Measurements from ENCODE around the gene KCNQ2. TPM values are rescaled to one million over a fixed set of nuclear protein-coding genes. Genes with fewer than 3 reads are reported as not detected.

KCNQ2 gene
- total RNA-seq, 4 donors from 2014 or later: 0.76 TPM; not detected in 3

- Histone ChIP-seq H3K4me3 (no peak overlapping the region), H3K27ac (no peak overlapping the region), H3K4me1 (peaks cover 6% of the 10 kb centered on the region), H3K27me3 (peaks cover 60% of the 10 kb centered on the region), H3K9me3 (no peaks in the 10 kb centered on the region), H3K36me3 (no peaks in the 10 kb centered on the region)
- DNase-seq (ENCODE audit: low spot score in 2 of 2): no peak
- WGBS: 89% methylated on average over 15 of the region's 17 CpGs
- no peak for TF ChIP-seq POLR2AphosphoS5 (IDR thresholded peaks at IDR 0.05)
- TF ChIP-seq POLR2A (IDR thresholded peaks at IDR 0.05): no peak
- no peak for TF ChIP-seq CTCF (IDR thresholded peaks at IDR 0.05)
- TF ChIP-seq EP300 (IDR thresholded peaks at IDR 0.05): no peak
These were observed 79.7 kb downstream of the KCNQ2 start for GRCh38 chr20:63392465-63393365.

- 80% methylated on average over 18 of the region's 18 CpGs for WGBS
- no peak overlapping the region for H3K4me3 ChIP-seq
- H3K4me1 ChIP-seq: no peaks in the 10 kb centered on the region
- DNase-seq (ENCODE audit: low spot score in 2 of 2): no peak
- H3K36me3 ChIP-seq: no peaks in the 10 kb centered on the region
- H3K9me3 ChIP-seq: no peaks in the 10 kb centered on the region
- peaks cover 32% of the 10 kb centered on the region for H3K27me3 ChIP-seq
- H3K27ac ChIP-seq: no peak overlapping the region
- TF ChIP-seq POLR2AphosphoS5 (IDR thresholded peaks at IDR 0.05): no peak
These were observed 84.5 kb downstream of the KCNQ2 start for GRCh38 chr20:63387917-63388316.

GRCh38 chr20:63387393-63387792, 85.1 kb downstream of the KCNQ2 start:
- no peaks in the 10 kb centered on the region for H3K9me3 ChIP-seq
- H3K27me3 ChIP-seq: peaks cover 33% of the 10 kb centered on the region
- WGBS: 84% methylated on average over 13 of the region's 13 CpGs
- no peak overlapping the region for H3K4me3 ChIP-seq
- DNase-seq (ENCODE audit: low spot score in 2 of 2): no peak
- no peak for TF ChIP-seq EP300 (IDR thresholded peaks at IDR 0.05)
- no peak for TF ChIP-seq POLR2AphosphoS5 (IDR thresholded peaks at IDR 0.05)
- no peak for TF ChIP-seq CTCF (IDR thresholded peaks at IDR 0.05)
- TF ChIP-seq POLR2A (IDR thresholded peaks at IDR 0.05): no peak
- H3K36me3 ChIP-seq: no peaks in the 10 kb centered on the region
- H3K27ac ChIP-seq: no peak overlapping the region
- no peaks in the 10 kb centered on the region for H3K4me1 ChIP-seq

GRCh38 chr20:63386491-63386890, 86.0 kb downstream of the KCNQ2 start:
- H3K27me3 ChIP-seq: peaks cover 32% of the 10 kb centered on the region
- no peak for TF ChIP-seq CTCF (IDR thresholded peaks at IDR 0.05)
- TF ChIP-seq POLR2A (IDR thresholded peaks at IDR 0.05): no peak
- no peak for TF ChIP-seq EP300 (IDR thresholded peaks at IDR 0.05)
- no peak for TF ChIP-seq POLR2AphosphoS5 (IDR thresholded peaks at IDR 0.05)
- H3K4me1 ChIP-seq: no peaks in the 10 kb centered on the region
- H3K4me3 ChIP-seq: no peak overlapping the region
- DNase-seq (ENCODE audit: low spot score in 2 of 2): no peak
- H3K36me3 ChIP-seq: no peaks in the 10 kb centered on the region
- H3K27ac ChIP-seq: no peak overlapping the region
- WGBS: 95% methylated on average over 17 of the region's 18 CpGs
- no peaks in the 10 kb centered on the region for H3K9me3 ChIP-seq

- no peaks in the 10 kb centered on the region for H3K9me3 ChIP-seq
- no peaks in the 10 kb centered on the region for H3K36me3 ChIP-seq
- H3K4me3 ChIP-seq: no peak overlapping the region
- H3K27me3 ChIP-seq: peaks cover 37% of the 10 kb centered on the region
- no peak overlapping the region for H3K27ac ChIP-seq
- no peaks in the 10 kb centered on the region for H3K4me1 ChIP-seq
- DNase-seq (ENCODE audit: low spot score in 2 of 2): no peak
- TF ChIP-seq POLR2A (IDR thresholded peaks at IDR 0.05) (no peak), POLR2AphosphoS5 (IDR thresholded peaks at IDR 0.05) (no peak), EP300 (IDR thresholded peaks at IDR 0.05) (no peak), CTCF (IDR thresholded peaks at IDR 0.05) (no peak)
- 88% methylated on average over 6 of the region's 6 CpGs for WGBS
These were observed 86.6 kb downstream of the KCNQ2 start for GRCh38 chr20:63385819-63386218.
